A549 (cell line): ENCODE results near the gene C5orf15.

Experiments used
- CEBPB ChIP-seq, 2 experiments: fragments of >200 bp in 1 of 2; sonication (Bioruptor Twin) in 1 of 2; formaldehyde crosslinking in 1 of 2; IDR thresholded peaks; 2 replicates each; pipeline ENCODE4 v1.6.1; 2012 to 2016
- EP300 ChIP-seq, 2 experiments: fragments of >200 bp; sonication (Bioruptor Twin); formaldehyde crosslinking; IDR thresholded peaks; 2 replicates in 1 of 2; 3 replicates in 1 of 2; pipeline ENCODE4 v1.6.1; 2016 to 2017
- HOXA7 ChIP-seq: fragments of 250-450 bp; sonication (Bioruptor Pico); IDR thresholded peaks from 2 replicates; pipeline ENCODE4 v1.5.0; 2020; ENCODE audit warnings: mild to moderate bottlenecking, moderate library complexity
- POLR2A ChIP-seq: IDR thresholded peaks from 2 replicates; pipeline ENCODE4 v1.6.1; 2012; ENCODE audit warnings: mild to moderate bottlenecking, low read length
- SMC3 ChIP-seq: fragments of >200 bp; sonication (Bioruptor Twin); formaldehyde crosslinking; IDR thresholded peaks from 3 replicates; pipeline ENCODE4 v1.6.1; 2018; ENCODE audit warnings: inconsistent platforms
- TF ChIP-seq, protein P1 (sequence below): fragments of >200 bp; sonication (Bioruptor Twin); formaldehyde crosslinking; IDR thresholded peaks from 3 replicates; pipeline ENCODE4 v1.5.1; 2016
- TF ChIP-seq, protein P2 (sequence below): IDR thresholded peaks from 2 replicates; pipeline ENCODE4 v1.6.1; 2012
- TF ChIP-seq, protein P3 (sequence below): IDR thresholded peaks from 2 replicates; pipeline ENCODE4 v1.6.1; 2012
- TF ChIP-seq, protein P4 (sequence below): fragments of 200-600 bp; sonication (generic); IDR thresholded peaks from 2 replicates; pipeline ENCODE4 v1.6.1; 2016; ENCODE audit warnings: antibody characterized with exemption, mild to moderate bottlenecking, moderate library complexity

DNA sequence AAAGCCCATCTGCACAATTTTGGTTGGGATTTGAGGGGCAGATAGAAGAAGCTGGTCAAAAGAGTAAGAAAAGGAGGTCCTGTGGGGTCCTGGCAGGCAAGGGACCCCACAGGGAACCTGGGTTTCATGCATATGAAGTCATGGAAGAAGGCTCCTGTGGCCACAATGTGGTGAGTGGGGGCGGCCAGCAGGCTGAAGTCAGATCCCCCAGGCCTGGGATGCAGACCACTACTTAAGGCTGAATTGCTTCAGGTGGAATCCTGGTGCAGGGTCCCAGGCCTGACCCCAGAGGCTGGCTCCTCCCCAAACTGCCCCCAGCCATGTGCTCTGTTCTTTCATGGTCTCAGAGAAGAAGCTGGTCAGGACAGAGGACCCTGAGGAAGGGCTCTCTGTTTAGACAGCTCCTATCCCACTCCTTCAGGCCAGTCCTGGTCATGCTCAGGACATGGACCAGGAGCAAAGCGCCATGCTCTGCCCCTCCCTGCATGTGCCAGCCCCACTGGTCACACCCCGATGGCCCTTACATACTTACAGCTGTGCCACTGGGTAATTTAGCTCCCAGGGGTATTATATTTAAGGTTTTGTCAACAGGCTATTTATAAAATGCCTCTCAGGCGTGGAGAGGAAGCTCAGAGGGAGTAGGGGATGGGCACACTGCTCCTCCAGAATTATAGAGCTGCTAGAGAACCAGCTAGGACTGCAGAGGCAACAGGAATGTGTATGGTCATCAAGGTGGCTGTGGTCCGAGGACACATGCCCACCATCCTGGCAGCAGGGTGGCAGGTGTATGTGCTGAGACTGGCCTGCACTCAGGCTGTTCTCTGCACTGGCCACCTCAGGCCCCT lies 33.4 kb downstream of the C5orf15 start:
- TF ChIP-seq, protein P1, sequence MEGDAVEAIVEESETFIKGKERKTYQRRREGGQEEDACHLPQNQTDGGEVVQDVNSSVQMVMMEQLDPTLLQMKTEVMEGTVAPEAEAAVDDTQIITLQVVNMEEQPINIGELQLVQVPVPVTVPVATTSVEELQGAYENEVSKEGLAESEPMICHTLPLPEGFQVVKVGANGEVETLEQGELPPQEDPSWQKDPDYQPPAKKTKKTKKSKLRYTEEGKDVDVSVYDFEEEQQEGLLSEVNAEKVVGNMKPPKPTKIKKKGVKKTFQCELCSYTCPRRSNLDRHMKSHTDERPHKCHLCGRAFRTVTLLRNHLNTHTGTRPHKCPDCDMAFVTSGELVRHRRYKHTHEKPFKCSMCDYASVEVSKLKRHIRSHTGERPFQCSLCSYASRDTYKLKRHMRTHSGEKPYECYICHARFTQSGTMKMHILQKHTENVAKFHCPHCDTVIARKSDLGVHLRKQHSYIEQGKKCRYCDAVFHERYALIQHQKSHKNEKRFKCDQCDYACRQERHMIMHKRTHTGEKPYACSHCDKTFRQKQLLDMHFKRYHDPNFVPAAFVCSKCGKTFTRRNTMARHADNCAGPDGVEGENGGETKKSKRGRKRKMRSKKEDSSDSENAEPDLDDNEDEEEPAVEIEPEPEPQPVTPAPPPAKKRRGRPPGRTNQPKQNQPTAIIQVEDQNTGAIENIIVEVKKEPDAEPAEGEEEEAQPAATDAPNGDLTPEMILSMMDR, result no peak
- TF ChIP-seq, protein P2, sequence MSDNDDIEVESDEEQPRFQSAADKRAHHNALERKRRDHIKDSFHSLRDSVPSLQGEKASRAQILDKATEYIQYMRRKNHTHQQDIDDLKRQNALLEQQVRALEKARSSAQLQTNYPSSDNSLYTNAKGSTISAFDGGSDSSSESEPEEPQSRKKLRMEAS, result no peak
- TF ChIP-seq POLR2A (no peak), SMC3 (no peak), EP300 (IDR thresholded peaks at IDR 0.05) (no peak), CEBPB (IDR thresholded peaks at IDR 0.05) (no peak), HOXA7 (CRISPR knock-in tag) (no peak)
- TF ChIP-seq, protein P3, sequence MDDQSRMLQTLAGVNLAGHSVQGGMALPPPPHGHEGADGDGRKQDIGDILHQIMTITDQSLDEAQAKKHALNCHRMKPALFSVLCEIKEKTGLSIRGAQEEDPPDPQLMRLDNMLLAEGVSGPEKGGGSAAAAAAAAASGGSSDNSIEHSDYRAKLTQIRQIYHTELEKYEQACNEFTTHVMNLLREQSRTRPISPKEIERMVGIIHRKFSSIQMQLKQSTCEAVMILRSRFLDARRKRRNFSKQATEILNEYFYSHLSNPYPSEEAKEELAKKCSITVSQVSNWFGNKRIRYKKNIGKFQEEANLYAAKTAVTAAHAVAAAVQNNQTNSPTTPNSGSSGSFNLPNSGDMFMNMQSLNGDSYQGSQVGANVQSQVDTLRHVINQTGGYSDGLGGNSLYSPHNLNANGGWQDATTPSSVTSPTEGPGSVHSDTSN, result no peak
- TF ChIP-seq, protein P4, sequence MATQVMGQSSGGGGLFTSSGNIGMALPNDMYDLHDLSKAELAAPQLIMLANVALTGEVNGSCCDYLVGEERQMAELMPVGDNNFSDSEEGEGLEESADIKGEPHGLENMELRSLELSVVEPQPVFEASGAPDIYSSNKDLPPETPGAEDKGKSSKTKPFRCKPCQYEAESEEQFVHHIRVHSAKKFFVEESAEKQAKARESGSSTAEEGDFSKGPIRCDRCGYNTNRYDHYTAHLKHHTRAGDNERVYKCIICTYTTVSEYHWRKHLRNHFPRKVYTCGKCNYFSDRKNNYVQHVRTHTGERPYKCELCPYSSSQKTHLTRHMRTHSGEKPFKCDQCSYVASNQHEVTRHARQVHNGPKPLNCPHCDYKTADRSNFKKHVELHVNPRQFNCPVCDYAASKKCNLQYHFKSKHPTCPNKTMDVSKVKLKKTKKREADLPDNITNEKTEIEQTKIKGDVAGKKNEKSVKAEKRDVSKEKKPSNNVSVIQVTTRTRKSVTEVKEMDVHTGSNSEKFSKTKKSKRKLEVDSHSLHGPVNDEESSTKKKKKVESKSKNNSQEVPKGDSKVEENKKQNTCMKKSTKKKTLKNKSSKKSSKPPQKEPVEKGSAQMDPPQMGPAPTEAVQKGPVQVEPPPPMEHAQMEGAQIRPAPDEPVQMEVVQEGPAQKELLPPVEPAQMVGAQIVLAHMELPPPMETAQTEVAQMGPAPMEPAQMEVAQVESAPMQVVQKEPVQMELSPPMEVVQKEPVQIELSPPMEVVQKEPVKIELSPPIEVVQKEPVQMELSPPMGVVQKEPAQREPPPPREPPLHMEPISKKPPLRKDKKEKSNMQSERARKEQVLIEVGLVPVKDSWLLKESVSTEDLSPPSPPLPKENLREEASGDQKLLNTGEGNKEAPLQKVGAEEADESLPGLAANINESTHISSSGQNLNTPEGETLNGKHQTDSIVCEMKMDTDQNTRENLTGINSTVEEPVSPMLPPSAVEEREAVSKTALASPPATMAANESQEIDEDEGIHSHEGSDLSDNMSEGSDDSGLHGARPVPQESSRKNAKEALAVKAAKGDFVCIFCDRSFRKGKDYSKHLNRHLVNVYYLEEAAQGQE, result no peak
